Smooth muscle cell (in vitro differentiated cells): Measurements from ENCODE around the gene C17orf58. TPM values are rescaled to one million over a fixed set of nuclear protein-coding genes. Genes with fewer than 3 reads are reported as not detected.
"Not testable (repeated sequence)": the region's sequence is repeated elsewhere in the genome, so short reads cannot be mapped to it uniquely, and the experiment has no call there.

Source experiments
- DNase-seq: peaks from one replicate; lab custom pipeline; 2025; ENCODE audit not compliant: unreplicated experiment; lab: John Stamatoyannopoulos, UW
- H2AFZ ChIP-seq: fragments of 200-600 bp; sonication (generic); 2 replicates; pipeline ENCODE4 v1.6.0; 2016; ENCODE audit warnings: antibody characterized with exemption, low read depth, mild to moderate bottlenecking
- H3F3A ChIP-seq: fragments of 200-600 bp; sonication (generic); 2 replicates; pipeline ENCODE4 v1.6.0; 2017; ENCODE audit warnings: antibody characterized with exemption, low read depth
- H3K27ac ChIP-seq: fragments of 200-600 bp; sonication (generic); 2 replicates; pipeline ENCODE4 v1.5.1; 2016; ENCODE audit warnings: low read depth, mild to moderate bottlenecking
- H3K27me3 ChIP-seq: fragments of 200-600 bp; sonication (generic); 2 replicates; pipeline ENCODE4 v1.6.1; 2016; ENCODE audit warnings: low read depth, mild to moderate bottlenecking
- H3K36me3 ChIP-seq: fragments of 200-600 bp; sonication (generic); 2 replicates; pipeline ENCODE4 v1.5.1; 2016; ENCODE audit warnings: low read depth
- H3K4me1 ChIP-seq: fragments of 200-600 bp; sonication (generic); 2 replicates; pipeline ENCODE4 v1.5.1; 2016; ENCODE audit warnings: low read depth
- H3K4me2 ChIP-seq: fragments of 200-600 bp; sonication (generic); 2 replicates; pipeline ENCODE4 v1.6.0; 2016; ENCODE audit warnings: mild to moderate bottlenecking
- H3K4me3 ChIP-seq: fragments of 200-600 bp; sonication (generic); 2 replicates; pipeline ENCODE4 v1.5.1; 2016; ENCODE audit warnings: mild to moderate bottlenecking
- H3K79me2 ChIP-seq: fragments of 200-600 bp; sonication (generic); 2 replicates; pipeline ENCODE4 v1.6.0; 2016; ENCODE audit warnings: low read depth, mild to moderate bottlenecking
- H3K9ac ChIP-seq: fragments of 200-600 bp; sonication (generic); 2 replicates; pipeline ENCODE4 v1.6.0; 2016; ENCODE audit warnings: low read depth
- H3K9me3 ChIP-seq: fragments of 200-600 bp; sonication (generic); replicated peaks from 2 replicates; pipeline ENCODE4 v1.5.1; 2016; ENCODE audit warnings: low read depth
- H4K20me1 ChIP-seq: fragments of 200-600 bp; sonication (generic); 2 replicates; pipeline ENCODE4 v1.6.0; 2016; ENCODE audit warnings: low read depth
- CTCF ChIP-seq: fragments of 200-600 bp; sonication (generic); IDR thresholded peaks from 2 replicates; pipeline ENCODE4 v1.5.1; 2017; ENCODE audit warnings: borderline replicate concordance, mild to moderate bottlenecking, antibody characterized with exemption; ENCODE audit not compliant: insufficient read depth, poor library complexity, severe bottlenecking
- WGBS: methylation state at CpG from one replicate; pipeline ENCODE4 v1.1.7; 2016; ENCODE audit warnings: low lambda C conversion rate; 5-methylcytosine and 5-hydroxymethylcytosine counted together
- polyA plus RNA-seq: library from polyadenylated mRNA; unstranded; fragments of >200 nt; fragmentation: Nextera tagmentation; extraction: Ambion mirVana; gene quantifications from 2 replicates; pipeline ENCODE4 v1.2.1, GENCODE V29; 2016
- total RNA-seq: library from RNA; depleted of rRNA; stranded (reverse); fragments of >200 nt; gene quantifications from 2 replicates; pipeline ENCODE4 v1.2.3, GENCODE V29; 2014

The C17orf58 gene
- total RNA-seq (4.9 and 8.9 TPM in 2 replicates), polyA plus RNA-seq (8.0 and 10.5 TPM in 2 replicates)

GRCh38 chr17:67996301-67997171 is at the start of gene C17orf58:
C17orf58 (minus strand) TSS chr17:67996469; CDS start chr17:67996198, 271 bp downstream.
- H3K4me1 ChIP-seq, H3K27me3 ChIP-seq, H4K20me1 ChIP-seq, H3K79me2 ChIP-seq, H3F3A ChIP-seq, DNase-seq, H3K9me3 ChIP-seq, H3K36me3 ChIP-seq: not testable (repeated sequence)
- Histone ChIP-seq H3K27ac (peak within 1 kb of the TSS; percentile 43), H3K9ac (peak within 1 kb of the TSS; percentile 30), H3K4me3 (peak within 1 kb of the TSS; percentile 68), H2AFZ (peak within 1 kb of the TSS; percentile 59), H3K4me2 (peak within 1 kb of the TSS; percentile 95)
- WGBS: 26% methylated on average over 25 of the region's 25 CpGs

DNA sequence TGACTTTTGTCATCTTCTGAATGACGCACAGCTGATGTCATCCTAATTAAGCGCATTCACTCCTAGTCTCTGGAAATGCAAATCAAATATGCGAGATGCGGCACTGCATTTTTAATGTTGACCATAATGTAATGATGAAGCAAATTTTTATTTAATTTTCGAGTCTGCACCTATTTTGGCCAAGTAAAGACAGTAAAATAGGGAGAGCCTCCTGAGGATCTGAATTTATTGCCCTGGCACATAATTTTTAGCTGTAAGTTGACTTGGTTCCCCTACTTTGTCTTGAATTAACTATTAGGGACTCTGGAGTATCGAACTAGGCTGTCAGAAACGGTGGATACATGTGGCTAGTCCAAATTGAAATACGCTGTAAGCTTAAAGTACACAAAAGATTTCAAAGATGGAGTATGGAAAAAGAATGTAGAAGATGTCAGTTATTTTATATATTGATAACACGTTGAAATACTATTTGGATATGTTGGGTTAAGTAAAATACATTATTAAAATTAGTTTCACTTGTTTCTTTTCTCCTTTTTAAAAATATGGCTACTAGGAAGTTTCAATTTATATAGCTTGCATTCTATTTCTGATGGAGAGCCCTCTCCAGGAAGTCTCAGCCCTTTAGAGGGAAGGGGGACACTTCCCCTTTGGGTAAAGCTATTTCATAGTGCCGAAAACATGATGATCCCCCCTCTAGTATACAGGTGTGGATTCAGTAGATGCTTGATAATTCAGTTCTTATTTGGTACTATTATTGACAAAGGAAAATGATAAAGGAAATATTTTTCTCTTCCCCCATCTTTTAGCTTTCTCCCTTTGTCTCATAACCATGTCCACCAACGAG is 40.3 kb upstream of the C17orf58 start:
- H3K36me3 ChIP-seq: peaks cover 9% of the 10 kb centered on the region
- no peak for DNase-seq
- peak overlapping the region; percentile 96 for H3K27ac ChIP-seq
- peak overlapping the region; percentile 95 for H3K9ac ChIP-seq
- 12% methylated on average over 11 of the region's 11 CpGs for WGBS
- H3K79me2 ChIP-seq: peaks cover 36% of the 10 kb centered on the region
- H3F3A ChIP-seq: no peaks in the 10 kb centered on the region
- peak overlapping the region; percentile 67 for H2AFZ ChIP-seq
- TF ChIP-seq CTCF: no peak
- peak overlapping the region; percentile 88 for H3K4me3 ChIP-seq
- peaks cover 7% of the 10 kb centered on the region for H4K20me1 ChIP-seq
- H3K27me3 ChIP-seq: no peaks in the 10 kb centered on the region
- no peaks in the 10 kb centered on the region for H3K9me3 ChIP-seq
- peak overlapping the region; percentile 95 for H3K4me2 ChIP-seq
- H3K4me1 ChIP-seq: peaks cover 24% of the 10 kb centered on the region

- Histone ChIP-seq H3K27ac (peak within 1 kb of the TSS; percentile 96), H2AFZ (peak within 1 kb of the TSS; percentile 79), H3K27me3 (no peaks in the 10 kb centered on the region), H3K4me3 (peak within 1 kb of the TSS; percentile 88), H3K4me2 (peak within 1 kb of the TSS; percentile 95), H3K36me3 (peaks cover 2% of the 10 kb centered on the region), H3K9ac (peak within 1 kb of the TSS; percentile 95), H3K79me2 (peaks cover 36% of the 10 kb centered on the region), H3K9me3 (no peaks in the 10 kb centered on the region), H3F3A (no peaks in the 10 kb centered on the region), H3K4me1 (peaks cover 24% of the 10 kb centered on the region), H4K20me1 (peaks cover 7% of the 10 kb centered on the region)
- WGBS: under 1% methylated on average over 64 of the region's 72 CpGs
- peak; percentile 83 for DNase-seq
- TF ChIP-seq CTCF: no peak
Observed at GRCh38 chr17:68035523-68036303, 39.4 kb upstream of the C17orf58 start, which contains the start of gene KPNA2. KPNA2 (plus strand) TSS chr17:68035735; CDS start chr17:68037133, 1,398 bp downstream.
